Endodermal cell (in vitro differentiated cells): Measurements from ENCODE around the gene PREP. TPM values are rescaled to one million over a fixed set of nuclear protein-coding genes. Genes with fewer than 3 reads are reported as not detected.
"Not testable (repeated sequence)": the region's sequence is repeated elsewhere in the genome, so short reads cannot be mapped to it uniquely, and the experiment has no call there.

Experiments used
- DNase-seq: peaks from one replicate; pipeline ENCODE4 v3.0.0-alpha.2; 2017
- H3K27ac ChIP-seq: 2 replicates; pipeline ENCODE4 v1.5.1; 2013; ENCODE audit warnings: mild to moderate bottlenecking, low read depth, low read length, moderate library complexity
- H3K27me3 ChIP-seq: 2 replicates; pipeline ENCODE4 v1.6.1; 2013; ENCODE audit warnings: mild to moderate bottlenecking, low read length, moderate library complexity; ENCODE audit not compliant: insufficient read depth, control insufficient read depth, poor library complexity, severe bottlenecking
- H3K36me3 ChIP-seq: 2 replicates; pipeline ENCODE4 v1.7.0; 2013; ENCODE audit warnings: mild to moderate bottlenecking, low read length, moderate library complexity; ENCODE audit not compliant: control insufficient read depth, insufficient read depth
- H3K4me1 ChIP-seq: one replicate; pipeline ENCODE4 v1.7.0; 2013; ENCODE audit warnings: low read length; ENCODE audit not compliant: control insufficient read depth, insufficient read depth
- H3K4me3 ChIP-seq: 2 replicates; pipeline ENCODE4 v1.5.1; 2013; ENCODE audit warnings: mild to moderate bottlenecking, low read length, moderate library complexity
- H3K9ac ChIP-seq: 2 replicates; pipeline ENCODE4 v1.6.1; 2013; ENCODE audit warnings: mild to moderate bottlenecking, low read length, moderate library complexity; ENCODE audit not compliant: poor library complexity, severe bottlenecking; ENCODE audit errors: extremely low read depth
- H3K9me3 ChIP-seq: 2 replicates; pipeline ENCODE4 v1.6.1; 2013; ENCODE audit warnings: mild to moderate bottlenecking, low read length, moderate library complexity; ENCODE audit not compliant: control insufficient read depth
- H3K27ac Mint-ChIP-seq: 2 replicates; pipeline ENCODE4 v1.8.0; 2020; ENCODE audit warnings: mixed read lengths
- H3K27me3 Mint-ChIP-seq: 2 replicates; pipeline ENCODE4 v1.8.0; 2021; ENCODE audit warnings: mild to moderate bottlenecking, mixed read lengths; ENCODE audit not compliant: insufficient read depth
- H3K36me3 Mint-ChIP-seq: 2 replicates; pipeline ENCODE4 v1.8.0; 2020; ENCODE audit warnings: low read depth, mixed read lengths
- H3K4me1 Mint-ChIP-seq: 2 replicates; pipeline ENCODE4 v1.8.0; 2020; ENCODE audit warnings: mixed read lengths
- H3K4me3 Mint-ChIP-seq: 2 replicates; pipeline ENCODE4 v1.8.0; 2020; ENCODE audit warnings: mild to moderate bottlenecking, moderate library complexity, mixed read lengths
- H3K9me3 Mint-ChIP-seq: 2 replicates; pipeline ENCODE4 v1.8.0; 2020; ENCODE audit warnings: mild to moderate bottlenecking, mixed read lengths
- WGBS, 2 experiments: methylation state at CpG; one replicate each; pipeline versions ENCODE4 v1.1.5 to v1.1.7; 2013; ENCODE audit warnings: missing lambda C conversion rate in 2 of 2, mixed read lengths in 1 of 2; ENCODE audit not compliant: insufficient coverage in 1 of 2, insufficient read length in 1 of 2; 5-methylcytosine and 5-hydroxymethylcytosine counted together
- total RNA-seq, 2 donors: library from RNA; stranded (reverse); fragmentation: NEBNext Ultra II Directional in 1 of 2; extraction: Animal tissue kit (Norgen Biotek cat#: 25700) in 1 of 2; gene quantifications; 2 replicates in 1 of 2; 3 replicates in 1 of 2; pipeline ENCODE4 v1.2.1, GENCODE V29; 2021
- TF ChIP-seq, protein P1 (sequence below): fragments of 200-600 bp; sonication (generic); conservative IDR thresholded peaks from 2 replicates; pipeline ENCODE4 v1.5.0; 2021; ENCODE audit warnings: antibody characterized with exemption, mild to moderate bottlenecking

The PREP gene
- total RNA-seq, 2 donors from 2014 or later, result 42.9 to 52.2 TPM

DNA sequence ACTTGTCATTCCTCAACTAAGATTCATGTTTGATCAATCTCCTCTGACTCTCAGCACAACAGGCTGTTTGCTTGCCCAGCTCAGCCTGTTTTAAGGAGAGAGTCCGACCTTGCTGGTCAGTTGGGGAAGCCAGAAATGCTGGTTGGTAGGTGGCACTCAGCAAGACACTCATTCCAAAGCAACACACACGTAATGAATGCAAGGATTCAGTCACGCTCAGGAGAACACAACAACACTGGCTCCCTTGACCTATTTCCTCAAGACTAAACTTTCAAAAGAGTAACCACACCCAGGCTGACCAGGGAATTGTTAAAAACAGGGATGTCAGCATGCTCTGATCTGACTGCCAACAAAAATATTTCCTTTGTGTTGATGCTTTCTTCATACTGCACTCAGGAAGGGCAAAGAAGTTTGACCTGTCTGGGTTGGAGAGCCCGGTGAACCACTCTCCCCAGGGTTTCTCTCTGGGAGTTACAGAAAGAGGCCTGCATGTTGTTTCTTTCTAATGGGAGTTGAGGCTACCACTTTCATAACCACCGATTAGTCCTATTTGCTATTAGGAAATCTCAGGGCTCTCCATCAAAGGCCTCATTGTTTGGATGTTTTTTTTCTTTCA, 25.6 kb upstream of the PREP start:
- Mint-ChIP-seq H3K36me3 (no peaks in the 10 kb centered on the region), H3K4me1 (peaks cover 14% of the 10 kb centered on the region), H3K4me3 (no peak overlapping the region), H3K27ac (no peak overlapping the region), H3K9me3 (no peaks in the 10 kb centered on the region), H3K27me3 (no peaks in the 10 kb centered on the region)
- Histone ChIP-seq H3K27me3 (no peaks in the 10 kb centered on the region), H3K27ac (no peak overlapping the region), H3K4me3 (peak overlapping the region; percentile 17), H3K9ac (no peak overlapping the region), H3K9me3 (no peaks in the 10 kb centered on the region), H3K36me3 (no peaks in the 10 kb centered on the region), H3K4me1 (peaks cover 9% of the 10 kb centered on the region)
- DNase-seq, result no peak
- TF ChIP-seq, protein P1, sequence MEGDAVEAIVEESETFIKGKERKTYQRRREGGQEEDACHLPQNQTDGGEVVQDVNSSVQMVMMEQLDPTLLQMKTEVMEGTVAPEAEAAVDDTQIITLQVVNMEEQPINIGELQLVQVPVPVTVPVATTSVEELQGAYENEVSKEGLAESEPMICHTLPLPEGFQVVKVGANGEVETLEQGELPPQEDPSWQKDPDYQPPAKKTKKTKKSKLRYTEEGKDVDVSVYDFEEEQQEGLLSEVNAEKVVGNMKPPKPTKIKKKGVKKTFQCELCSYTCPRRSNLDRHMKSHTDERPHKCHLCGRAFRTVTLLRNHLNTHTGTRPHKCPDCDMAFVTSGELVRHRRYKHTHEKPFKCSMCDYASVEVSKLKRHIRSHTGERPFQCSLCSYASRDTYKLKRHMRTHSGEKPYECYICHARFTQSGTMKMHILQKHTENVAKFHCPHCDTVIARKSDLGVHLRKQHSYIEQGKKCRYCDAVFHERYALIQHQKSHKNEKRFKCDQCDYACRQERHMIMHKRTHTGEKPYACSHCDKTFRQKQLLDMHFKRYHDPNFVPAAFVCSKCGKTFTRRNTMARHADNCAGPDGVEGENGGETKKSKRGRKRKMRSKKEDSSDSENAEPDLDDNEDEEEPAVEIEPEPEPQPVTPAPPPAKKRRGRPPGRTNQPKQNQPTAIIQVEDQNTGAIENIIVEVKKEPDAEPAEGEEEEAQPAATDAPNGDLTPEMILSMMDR, result no peak
- 69 to 79% methylated on average over 3 to 5 of the region's 5 CpGs for WGBS, 2 experiments

DNA sequence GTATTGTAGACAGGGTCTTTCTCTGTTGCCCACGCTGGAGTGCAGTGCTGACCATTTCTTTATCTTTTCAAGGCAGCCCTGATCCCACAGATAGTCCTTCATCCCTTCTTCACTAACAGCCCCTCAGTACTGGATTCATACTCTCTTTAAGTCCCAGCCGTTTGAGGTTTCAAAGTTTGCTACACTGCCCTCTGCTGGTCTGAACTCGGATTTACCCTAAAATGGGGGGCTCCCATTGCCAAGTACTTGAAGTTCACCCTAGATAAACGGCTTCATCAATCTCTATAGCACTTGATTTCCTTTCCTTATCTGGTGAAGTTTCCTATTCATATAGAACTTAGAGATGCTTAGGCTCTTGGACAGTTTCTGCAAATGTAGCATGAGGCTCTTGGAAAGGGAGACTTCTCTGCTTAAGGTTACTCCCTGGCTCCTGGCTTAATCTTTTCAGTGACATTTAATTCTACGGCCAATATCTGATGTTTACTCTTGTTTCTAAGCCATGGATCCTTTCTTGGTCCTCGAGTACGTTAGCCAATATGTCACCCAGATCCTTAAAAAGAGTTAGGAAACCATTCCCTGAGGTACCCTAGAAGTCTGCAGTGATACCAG, 21.4 kb upstream of the PREP start:
- H3K36me3 ChIP-seq, result no peaks in the 10 kb centered on the region
- peaks cover 9% of the 10 kb centered on the region for H3K4me1 ChIP-seq
- Mint-ChIP-seq H3K36me3 (no peaks in the 10 kb centered on the region), H3K9me3 (peaks cover 5% of the 10 kb centered on the region), H3K4me3 (no peak overlapping the region), H3K27me3 (no peaks in the 10 kb centered on the region), H3K4me1 (peaks cover 14% of the 10 kb centered on the region), H3K27ac (no peak overlapping the region)
- no peak overlapping the region for H3K9ac ChIP-seq
- H3K4me3 ChIP-seq, result no peak overlapping the region
- 34 to 39% methylated on average over 7 of the region's 7 CpGs for WGBS, 2 experiments
- no peaks in the 10 kb centered on the region for H3K27me3 ChIP-seq
- H3K9me3 ChIP-seq, result no peaks in the 10 kb centered on the region
- TF ChIP-seq, protein P1, result peak; percentile 85
- no peak overlapping the region for H3K27ac ChIP-seq
- DNase-seq, result peak; percentile 91

DNA sequence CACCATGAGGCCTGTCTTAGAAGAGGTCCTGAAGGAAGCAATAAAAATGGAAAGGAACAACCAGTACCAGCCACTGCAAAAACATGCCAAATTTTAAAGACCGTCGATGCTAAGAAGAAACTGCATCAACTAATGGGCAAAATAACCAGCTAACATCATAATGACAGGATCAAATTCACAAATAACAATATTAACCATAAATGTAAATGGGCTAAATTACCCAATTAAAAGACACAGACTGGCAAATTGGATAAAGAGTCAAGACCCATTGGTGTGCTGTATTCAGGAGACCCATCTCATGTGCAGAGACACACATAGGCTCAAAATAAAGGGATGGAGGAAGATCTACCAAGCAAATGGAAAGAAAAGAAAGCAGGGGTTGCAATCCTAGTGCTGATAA, 14.1 kb upstream of the PREP start:
- not testable (repeated sequence) for H3K27ac Mint-ChIP-seq, H3K4me1 Mint-ChIP-seq, H3K36me3 Mint-ChIP-seq, H3K36me3 ChIP-seq, H3K4me1 ChIP-seq, H3K9ac ChIP-seq, H3K27me3 ChIP-seq, H3K4me3 ChIP-seq, H3K27ac ChIP-seq, H3K4me3 Mint-ChIP-seq, DNase-seq, H3K27me3 Mint-ChIP-seq
- H3K9me3 Mint-ChIP-seq, result peaks cover 70% of the 10 kb centered on the region
- peaks cover 24% of the 10 kb centered on the region for H3K9me3 ChIP-seq
- 79% methylated on average over 2 of the region's 2 CpGs; no CpG with 5 or more reads in 1 of the 2 experiments for WGBS, 2 experiments
